ENCODE measurements around the gene SLC1A7. TPM values are rescaled to one million over a fixed set of nuclear protein-coding genes. Genes with fewer than 3 reads are reported as not detected.

Gene SLC1A7
- total RNA-seq (ENCODE audit: low replicate concordance), result not detected in 2 replicates
- long read RNA-seq, result 0 reads

DNA sequence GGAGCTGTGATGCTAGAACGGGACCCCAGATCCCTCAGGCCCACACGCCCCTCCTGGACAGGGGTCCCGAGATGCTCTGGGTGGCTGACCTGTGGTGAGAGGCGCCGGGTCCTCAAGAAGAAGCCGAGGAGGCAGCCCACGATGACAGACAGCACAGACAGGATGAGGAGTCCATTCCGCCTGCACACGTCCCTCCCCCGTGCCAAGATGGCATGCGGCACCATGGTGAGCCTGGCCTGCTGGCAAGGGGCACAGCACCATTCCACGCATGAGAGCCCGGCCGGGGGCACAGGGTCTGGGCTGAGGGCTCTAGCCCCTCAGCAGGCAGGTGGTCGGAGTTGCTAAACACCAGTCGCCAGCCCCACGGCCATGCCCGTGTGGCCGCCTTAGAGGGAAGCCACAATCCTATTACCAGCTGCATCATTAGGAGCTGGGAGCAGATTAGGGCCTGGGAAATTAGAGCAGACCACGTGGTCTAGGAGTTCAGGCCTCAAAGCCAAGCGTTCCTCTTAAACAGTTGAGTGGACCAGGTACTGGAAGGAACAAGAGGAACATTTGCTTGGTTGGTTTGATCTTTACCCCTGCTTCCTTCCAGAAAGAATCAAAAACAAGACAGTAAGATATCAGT, at the start of gene SLC1A7:
SLC1A7 (minus strand) TSS at position 413 of the 628 bp plus-strand sequence; CDS start at position 224, 189 bp downstream.
- Mint-ChIP-seq H3K4me3 (no peak within 1 kb of the TSS), H3K4me1 (ENCODE audit: unreplicated experiment) (peaks cover 15% of the 10 kb centered on the region), H3K27me3 (peaks cover 8% of the 10 kb centered on the region), H3K9me3 (peaks cover 9% of the 10 kb centered on the region), H3K27ac (no peak within 1 kb of the TSS), H3K36me3 (no peaks in the 10 kb centered on the region)
- TF ChIP-seq, protein P1, sequence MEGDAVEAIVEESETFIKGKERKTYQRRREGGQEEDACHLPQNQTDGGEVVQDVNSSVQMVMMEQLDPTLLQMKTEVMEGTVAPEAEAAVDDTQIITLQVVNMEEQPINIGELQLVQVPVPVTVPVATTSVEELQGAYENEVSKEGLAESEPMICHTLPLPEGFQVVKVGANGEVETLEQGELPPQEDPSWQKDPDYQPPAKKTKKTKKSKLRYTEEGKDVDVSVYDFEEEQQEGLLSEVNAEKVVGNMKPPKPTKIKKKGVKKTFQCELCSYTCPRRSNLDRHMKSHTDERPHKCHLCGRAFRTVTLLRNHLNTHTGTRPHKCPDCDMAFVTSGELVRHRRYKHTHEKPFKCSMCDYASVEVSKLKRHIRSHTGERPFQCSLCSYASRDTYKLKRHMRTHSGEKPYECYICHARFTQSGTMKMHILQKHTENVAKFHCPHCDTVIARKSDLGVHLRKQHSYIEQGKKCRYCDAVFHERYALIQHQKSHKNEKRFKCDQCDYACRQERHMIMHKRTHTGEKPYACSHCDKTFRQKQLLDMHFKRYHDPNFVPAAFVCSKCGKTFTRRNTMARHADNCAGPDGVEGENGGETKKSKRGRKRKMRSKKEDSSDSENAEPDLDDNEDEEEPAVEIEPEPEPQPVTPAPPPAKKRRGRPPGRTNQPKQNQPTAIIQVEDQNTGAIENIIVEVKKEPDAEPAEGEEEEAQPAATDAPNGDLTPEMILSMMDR (conservative IDR thresholded peaks at IDR 0.05), result no peak
- no peak for DNase-seq (ENCODE audit: extremely low spot score, unreplicated experiment)

- TF ChIP-seq, protein P1 (conservative IDR thresholded peaks at IDR 0.05), result no peak
- peaks cover 6% of the 10 kb centered on the region for H3K4me1 Mint-ChIP-seq (ENCODE audit: unreplicated experiment)
- no peaks in the 10 kb centered on the region for H3K9me3 Mint-ChIP-seq
- no peak overlapping the region for H3K27ac Mint-ChIP-seq
- DNase-seq (ENCODE audit: extremely low spot score, unreplicated experiment), result no peak
- peaks cover 5% of the 10 kb centered on the region for H3K27me3 Mint-ChIP-seq
- H3K4me3 Mint-ChIP-seq, result no peak overlapping the region
- no peaks in the 10 kb centered on the region for H3K36me3 Mint-ChIP-seq
These were observed 47.8 kb upstream of the SLC1A7 start for GRCh38 chr1:53190210-53190611.

- no peak overlapping the region for H3K27ac Mint-ChIP-seq
- H3K4me3 Mint-ChIP-seq, result no peak overlapping the region
- peaks cover 6% of the 10 kb centered on the region for H3K4me1 Mint-ChIP-seq (ENCODE audit: unreplicated experiment)
- no peaks in the 10 kb centered on the region for H3K9me3 Mint-ChIP-seq
- DNase-seq (ENCODE audit: extremely low spot score, unreplicated experiment), result no peak
- TF ChIP-seq, protein P1 (conservative IDR thresholded peaks at IDR 0.05), result no peak
- no peaks in the 10 kb centered on the region for H3K36me3 Mint-ChIP-seq
- peaks cover 5% of the 10 kb centered on the region for H3K27me3 Mint-ChIP-seq
These were observed 46.6 kb upstream of the SLC1A7 start for GRCh38 chr1:53189061-53189460.

DNA sequence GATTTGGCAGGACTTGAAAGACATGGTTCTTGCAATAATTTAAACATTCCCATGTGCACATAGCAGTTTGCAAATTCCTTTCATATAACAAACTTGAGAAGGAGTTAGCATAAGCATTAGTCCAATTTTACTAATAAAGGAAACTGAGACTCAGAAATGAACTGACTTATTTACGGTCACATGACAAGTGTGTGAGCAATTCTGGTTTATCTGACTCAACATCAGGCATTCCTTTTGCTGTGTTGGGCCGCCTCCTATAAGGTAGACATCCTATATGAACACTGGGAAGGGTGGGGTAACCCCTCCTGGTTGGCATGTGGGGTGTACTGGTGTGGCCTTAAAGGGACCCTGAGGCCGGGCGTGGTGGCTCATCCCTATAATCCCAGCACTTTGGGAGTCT, 45.7 kb upstream of the SLC1A7 start:
- H3K36me3 Mint-ChIP-seq, result no peaks in the 10 kb centered on the region
- H3K27me3 Mint-ChIP-seq, result peaks cover 5% of the 10 kb centered on the region
- H3K4me1 Mint-ChIP-seq (ENCODE audit: unreplicated experiment), result peaks cover 6% of the 10 kb centered on the region
- H3K27ac Mint-ChIP-seq, result no peak overlapping the region
- no peak for DNase-seq (ENCODE audit: extremely low spot score, unreplicated experiment)
- H3K4me3 Mint-ChIP-seq, result no peak overlapping the region
- TF ChIP-seq, protein P1 (conservative IDR thresholded peaks at IDR 0.05), result no peak
- no peaks in the 10 kb centered on the region for H3K9me3 Mint-ChIP-seq

DNA sequence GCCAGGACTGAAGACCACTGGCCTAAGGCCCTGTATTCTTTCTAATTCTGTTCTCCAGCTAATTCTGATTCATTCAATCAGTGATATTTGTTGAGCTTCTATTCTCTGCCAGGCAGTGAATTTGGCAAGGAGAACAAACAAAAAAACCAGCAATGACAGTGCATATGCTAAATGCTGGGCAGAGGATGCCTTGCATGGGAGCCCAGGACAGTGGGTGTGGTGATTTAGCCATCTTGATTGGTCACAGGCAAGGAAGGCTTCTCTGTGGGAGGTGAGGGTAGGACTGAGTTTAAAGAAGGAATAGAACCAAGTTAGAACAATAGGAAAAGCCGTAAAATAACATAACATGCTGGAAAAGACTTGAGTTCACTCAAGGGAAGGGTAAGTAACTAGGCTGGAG, 45.0 kb upstream of the SLC1A7 start:
- Mint-ChIP-seq H3K4me1 (ENCODE audit: unreplicated experiment) (peaks cover 6% of the 10 kb centered on the region), H3K27me3 (peaks cover 5% of the 10 kb centered on the region), H3K9me3 (no peaks in the 10 kb centered on the region), H3K36me3 (no peaks in the 10 kb centered on the region), H3K27ac (no peak overlapping the region), H3K4me3 (no peak overlapping the region)
- TF ChIP-seq, protein P1 (conservative IDR thresholded peaks at IDR 0.05), result no peak
- DNase-seq (ENCODE audit: extremely low spot score, unreplicated experiment), result no peak
